ENCODE results near the gene LRIT2. TPM values are rescaled to one million over a fixed set of nuclear protein-coding genes. Genes with fewer than 3 reads are reported as not detected.

Gene LRIT2
- total and polyA plus RNA-seq, 9 of the 15 experiments (the other 6 are each of a cell fraction or from before 2014, with no cell fraction given): not detected

DNA sequence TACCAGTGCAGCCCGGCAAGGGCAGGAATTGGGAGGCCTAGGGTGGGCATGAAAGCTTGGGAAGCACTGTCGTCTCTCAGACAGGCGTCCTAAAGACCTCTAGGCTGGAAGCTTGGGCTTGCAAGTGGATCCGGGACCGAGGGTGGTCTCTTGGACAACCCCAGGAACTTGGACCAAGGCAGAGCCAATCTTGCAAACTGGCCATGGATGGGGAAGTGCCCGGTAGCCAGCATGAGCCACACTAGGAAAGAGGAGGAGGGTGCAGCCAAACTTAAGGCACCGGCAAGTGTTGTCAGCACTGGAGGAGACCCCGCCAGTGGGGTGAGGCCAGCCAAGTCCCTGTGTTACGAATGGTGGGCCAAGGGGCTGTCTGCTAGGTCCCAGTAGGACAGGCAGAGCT is 8.5 kb downstream of the LRIT2 start:
- Histone ChIP-seq H4K20me1 (replicated peaks; ENCODE audit: control insufficient read depth, insufficient read depth, low read length) (peaks cover 6% of the 10 kb centered on the region; the same call in 1 of the 2 replicates), H3K27ac (ENCODE audit: extremely low read depth, low read depth, low read length) (no peak overlapping the region), H3K4me3 (no peak overlapping the region), H3K27me3 (ENCODE audit: control insufficient read depth in 2 of 2, insufficient read depth in 2 of 2, low read length in 2 of 2) (peaks cover 2 to 23% of the 10 kb centered on the region in 2 experiments; a peak in 4 of 5 replicates), H3K4me1 (replicated peaks in 1 of 2; ENCODE audit: control insufficient read depth in 2 of 2, insufficient read depth in 2 of 2, low read length in 2 of 2) (peaks cover 0 to 6% of the 10 kb centered on the region in 2 experiments; a peak in 2 of 5 replicates), H3K9me1 (ENCODE audit: control insufficient read depth, insufficient read depth, low read length) (no peaks in the 10 kb centered on the region), H3K36me3 (ENCODE audit: control insufficient read depth, insufficient read depth, low read length) (no peaks in the 10 kb centered on the region), H2AFZ (ENCODE audit: low read depth, low read length) (no peak overlapping the region), H3K79me2 (ENCODE audit: control insufficient read depth, insufficient read depth, low read length) (no peaks in the 10 kb centered on the region), H3K9ac (ENCODE audit: insufficient read depth in 1 of 2, low read depth in 2 of 2, low read length in 2 of 2) (peak overlapping the region in 1 of 2 experiments; percentile 18; a peak in 1 of 4 replicates), H3K9me3 (replicated peaks; ENCODE audit: control insufficient read depth, insufficient read depth, low read depth, low read length) (no peaks in the 10 kb centered on the region), H3K4me2 (ENCODE audit: insufficient read depth, low read length) (no peak overlapping the region)
- no peak for ATAC-seq
- ChIA-PET CTCF (ENCODE audit: low intra/inter-chr PET ratio) (no interaction called here), POLR2A (interaction anchor here (0.5 kb wide), 1 partner anchor 587 kb away, joined by 3 read pairs; no protein-coding TSS in a partner anchor)
- DNase-seq (ENCODE audit: extremely low read depth in 1 of 4, low spot score in 3 of 4): no peak
- intact Hi-C loops (cut with micrococcal nuclease) (no loop called here), in situ Hi-C loops (cut with MboI) (no loop called here)
- no TSS peak for BruUV-seq (replicated peaks)
- FAIRE-seq: no peak
- WGBS (ENCODE audit: insufficient coverage, low coverage, missing lambda C conversion rate): 0% methylated on average over 9 of the region's 9 CpGs
- no peak for TF ChIP-seq SPI1 (IDR thresholded peaks at IDR 0.05; ENCODE audit: borderline replicate concordance, low read depth, low read length)
- no peak for TF ChIP-seq STAG1 (CRISPR knock-in tag; IDR thresholded peaks at IDR 0.05; ENCODE audit: borderline replicate concordance)
- TF ChIP-seq FOXJ3 (CRISPR knock-in tag; IDR thresholded peaks at IDR 0.05): no peak
- no peak for TF ChIP-seq ZNF324 (CRISPR knock-in tag; IDR thresholded peaks at IDR 0.05)
- no peak for TF ChIP-seq DIDO1 (tag; IDR thresholded peaks at IDR 0.05; ENCODE audit: low read depth)
- TF ChIP-seq ZNF41 (CRISPR knock-in tag; conservative IDR thresholded peaks at IDR 0.05): no peak
- no peak for TF ChIP-seq NCOA1 (IDR thresholded peaks at IDR 0.05; ENCODE audit: low read depth)
- TF ChIP-seq ZNF174 (CRISPR knock-in tag; IDR thresholded peaks at IDR 0.05): no peak
- TF ChIP-seq, protein P1, sequence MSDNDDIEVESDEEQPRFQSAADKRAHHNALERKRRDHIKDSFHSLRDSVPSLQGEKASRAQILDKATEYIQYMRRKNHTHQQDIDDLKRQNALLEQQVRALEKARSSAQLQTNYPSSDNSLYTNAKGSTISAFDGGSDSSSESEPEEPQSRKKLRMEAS (CRISPR knock-in tag; IDR thresholded peaks at IDR 0.05): no peak
- no peak for TF ChIP-seq KHSRP (IDR thresholded peaks at IDR 0.05)
- no peak for TF ChIP-seq HMG20B (CRISPR knock-in tag; IDR thresholded peaks at IDR 0.05)
- TF ChIP-seq HLTF (IDR thresholded peaks at IDR 0.05): no peak
- TF ChIP-seq, protein P2, sequence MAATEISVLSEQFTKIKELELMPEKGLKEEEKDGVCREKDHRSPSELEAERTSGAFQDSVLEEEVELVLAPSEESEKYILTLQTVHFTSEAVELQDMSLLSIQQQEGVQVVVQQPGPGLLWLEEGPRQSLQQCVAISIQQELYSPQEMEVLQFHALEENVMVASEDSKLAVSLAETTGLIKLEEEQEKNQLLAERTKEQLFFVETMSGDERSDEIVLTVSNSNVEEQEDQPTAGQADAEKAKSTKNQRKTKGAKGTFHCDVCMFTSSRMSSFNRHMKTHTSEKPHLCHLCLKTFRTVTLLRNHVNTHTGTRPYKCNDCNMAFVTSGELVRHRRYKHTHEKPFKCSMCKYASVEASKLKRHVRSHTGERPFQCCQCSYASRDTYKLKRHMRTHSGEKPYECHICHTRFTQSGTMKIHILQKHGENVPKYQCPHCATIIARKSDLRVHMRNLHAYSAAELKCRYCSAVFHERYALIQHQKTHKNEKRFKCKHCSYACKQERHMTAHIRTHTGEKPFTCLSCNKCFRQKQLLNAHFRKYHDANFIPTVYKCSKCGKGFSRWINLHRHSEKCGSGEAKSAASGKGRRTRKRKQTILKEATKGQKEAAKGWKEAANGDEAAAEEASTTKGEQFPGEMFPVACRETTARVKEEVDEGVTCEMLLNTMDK (IDR thresholded peaks at IDR 0.05; ENCODE audit: borderline replicate concordance, insufficient read depth, low read depth, low read length, poor library complexity, severe bottlenecking): no peak
- TF ChIP-seq, protein P3, sequence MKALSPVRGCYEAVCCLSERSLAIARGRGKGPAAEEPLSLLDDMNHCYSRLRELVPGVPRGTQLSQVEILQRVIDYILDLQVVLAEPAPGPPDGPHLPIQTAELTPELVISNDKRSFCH (CRISPR knock-in tag; IDR thresholded peaks at IDR 0.05): no peak
- TF ChIP-seq, protein P3 (tag; IDR thresholded peaks at IDR 0.05): no peak
- TF ChIP-seq STAT5B (CRISPR knock-in tag; IDR thresholded peaks at IDR 0.05): no peak
- TF ChIP-seq, protein P4, sequence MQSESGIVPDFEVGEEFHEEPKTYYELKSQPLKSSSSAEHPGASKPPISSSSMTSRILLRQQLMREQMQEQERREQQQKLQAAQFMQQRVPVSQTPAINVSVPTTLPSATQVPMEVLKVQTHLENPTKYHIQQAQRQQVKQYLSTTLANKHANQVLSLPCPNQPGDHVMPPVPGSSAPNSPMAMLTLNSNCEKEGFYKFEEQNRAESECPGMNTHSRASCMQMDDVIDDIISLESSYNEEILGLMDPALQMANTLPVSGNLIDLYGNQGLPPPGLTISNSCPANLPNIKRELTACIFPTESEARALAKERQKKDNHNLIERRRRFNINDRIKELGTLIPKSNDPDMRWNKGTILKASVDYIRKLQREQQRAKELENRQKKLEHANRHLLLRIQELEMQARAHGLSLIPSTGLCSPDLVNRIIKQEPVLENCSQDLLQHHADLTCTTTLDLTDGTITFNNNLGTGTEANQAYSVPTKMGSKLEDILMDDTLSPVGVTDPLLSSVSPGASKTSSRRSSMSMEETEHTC (IDR thresholded peaks at IDR 0.05): no peak
- no peak for TF ChIP-seq TEAD4 (IDR thresholded peaks at IDR 0.05; ENCODE audit: low read length)
- no peak for TF ChIP-seq TEAD4 (CRISPR knock-in tag; IDR thresholded peaks at IDR 0.05; ENCODE audit: borderline replicate concordance)
- no peak for TF ChIP-seq GATA2 (CRISPR knock-in tag; IDR thresholded peaks at IDR 0.05)

All from K562 (cell line).